ENCODE measurements around the gene NEK4.

DNA sequence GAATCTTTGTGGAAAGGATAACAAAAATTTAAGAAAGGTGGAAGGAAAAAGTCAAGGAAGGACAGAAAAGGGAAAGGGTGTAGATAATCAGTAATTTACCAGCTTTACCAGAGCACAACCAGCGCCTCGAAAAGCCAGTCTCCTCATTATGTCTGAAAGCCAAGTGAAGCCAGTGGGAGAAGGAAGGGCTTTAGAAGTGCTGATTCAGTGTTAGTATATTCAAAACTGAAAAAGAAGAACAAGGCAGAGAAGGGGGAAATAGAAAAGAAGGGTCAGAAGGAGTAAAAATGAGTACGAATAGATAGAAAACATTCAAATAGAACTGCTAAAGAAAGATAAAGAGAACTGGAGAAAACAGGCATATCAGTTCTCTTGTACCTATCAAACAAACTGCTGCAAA, 89.1 kb downstream of the NEK4 start:
- no peak for TF ChIP-seq SUZ12 (IDR thresholded peaks at IDR 0.05; ENCODE audit: extremely low read depth, insufficient read depth, insufficient read length)
- TF ChIP-seq ZNF274 (IDR thresholded peaks at IDR 0.05; ENCODE audit: low read depth, low read length) = no peak
- no peak for TF ChIP-seq YY1 (IDR thresholded peaks at IDR 0.05; ENCODE audit: insufficient read depth, insufficient read length)
